CD1c-positive myeloid dendritic cell (primary cell): ENCODE measurements around the gene ACBD7.

Source experiments
- DNase-seq: peaks from one replicate; pipeline ENCODE4 v3.0.0-alpha.2; 2016; ENCODE audit errors: extremely low spot score

The ACBD7 gene

DNA sequence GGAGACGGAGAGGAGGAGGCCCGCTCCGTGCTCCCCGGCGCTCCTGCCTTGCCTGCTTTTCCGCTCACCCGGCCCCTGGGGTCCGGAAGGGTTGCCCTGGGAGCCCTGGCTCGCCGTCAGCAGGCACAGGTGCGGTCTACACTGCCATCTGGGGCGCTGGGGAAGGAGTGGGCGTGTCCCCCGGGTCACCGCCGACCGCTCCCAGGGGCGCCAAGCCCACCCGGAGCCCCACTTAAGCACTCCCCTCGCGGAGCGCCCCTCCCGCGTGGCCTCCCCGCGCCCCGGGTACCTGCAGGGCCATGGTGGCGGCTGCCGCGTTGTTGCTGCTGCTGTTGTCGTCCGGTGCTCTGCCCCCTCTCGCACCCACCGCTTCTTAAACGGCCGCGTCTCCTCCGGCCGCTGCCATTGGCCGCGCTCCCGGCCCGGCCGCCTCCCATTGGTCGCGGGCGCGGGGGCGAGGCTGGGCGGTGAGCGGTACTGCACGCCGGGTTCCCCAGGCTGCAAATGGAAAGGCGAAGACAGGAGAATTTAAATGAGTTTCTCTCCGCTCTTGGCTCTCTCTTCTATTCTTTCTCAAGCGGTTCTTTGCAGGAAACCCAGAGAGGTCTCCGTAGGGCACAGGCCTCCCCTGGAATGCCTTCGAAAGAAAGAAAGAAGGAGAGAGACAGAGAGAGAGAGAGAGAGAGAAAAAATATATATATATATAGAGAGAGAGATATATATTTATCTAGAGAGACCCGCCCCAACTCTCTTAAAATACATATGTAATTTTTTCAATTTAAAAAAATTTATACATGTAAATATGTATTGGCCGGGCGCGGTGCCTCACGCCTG is at the start of gene ACBD7:
Gene ACBD7, minus strand, starts transcription at position 349 of the 834 bp plus-strand sequence. Its CDS starts 48 bp downstream, at position 301.
- DNase-seq, result peak; percentile 84

DNA sequence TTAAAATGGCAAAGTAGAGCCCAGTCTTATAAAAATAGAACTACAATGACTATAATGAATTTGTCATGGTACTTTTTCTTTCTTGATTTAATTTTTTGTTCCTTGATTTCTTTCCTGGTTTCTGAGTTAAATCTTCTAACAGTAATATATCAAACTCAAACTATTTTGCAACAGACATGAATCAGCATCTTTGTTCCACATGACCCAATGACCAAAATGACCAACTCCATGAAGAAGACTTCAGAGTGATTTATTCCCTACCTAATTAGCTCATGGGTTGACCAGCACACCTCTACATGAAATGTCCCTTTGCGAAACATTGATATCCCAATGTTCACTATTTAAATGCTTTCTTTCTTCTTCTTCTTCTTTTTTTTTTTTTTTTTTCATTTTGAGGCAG is 49.1 kb upstream of the ACBD7 start:
- DNase-seq, result no peak

DNA sequence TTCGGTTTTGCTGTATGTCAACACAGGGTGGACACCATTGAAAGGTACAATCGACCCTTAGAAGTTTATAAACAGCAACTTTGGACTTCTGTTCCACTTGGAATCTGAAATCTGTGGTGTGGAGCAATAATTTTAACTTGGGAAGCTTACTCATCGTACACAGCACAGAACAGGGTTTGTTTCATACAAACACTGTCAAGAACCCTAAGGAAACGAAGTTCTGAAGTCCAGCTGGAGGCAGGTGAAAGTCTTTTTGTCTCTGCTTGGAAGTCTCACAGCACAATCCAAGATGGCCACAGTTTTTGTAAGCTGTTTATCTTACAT is 48.4 kb upstream of the ACBD7 start:
- DNase-seq, result no peak

DNA sequence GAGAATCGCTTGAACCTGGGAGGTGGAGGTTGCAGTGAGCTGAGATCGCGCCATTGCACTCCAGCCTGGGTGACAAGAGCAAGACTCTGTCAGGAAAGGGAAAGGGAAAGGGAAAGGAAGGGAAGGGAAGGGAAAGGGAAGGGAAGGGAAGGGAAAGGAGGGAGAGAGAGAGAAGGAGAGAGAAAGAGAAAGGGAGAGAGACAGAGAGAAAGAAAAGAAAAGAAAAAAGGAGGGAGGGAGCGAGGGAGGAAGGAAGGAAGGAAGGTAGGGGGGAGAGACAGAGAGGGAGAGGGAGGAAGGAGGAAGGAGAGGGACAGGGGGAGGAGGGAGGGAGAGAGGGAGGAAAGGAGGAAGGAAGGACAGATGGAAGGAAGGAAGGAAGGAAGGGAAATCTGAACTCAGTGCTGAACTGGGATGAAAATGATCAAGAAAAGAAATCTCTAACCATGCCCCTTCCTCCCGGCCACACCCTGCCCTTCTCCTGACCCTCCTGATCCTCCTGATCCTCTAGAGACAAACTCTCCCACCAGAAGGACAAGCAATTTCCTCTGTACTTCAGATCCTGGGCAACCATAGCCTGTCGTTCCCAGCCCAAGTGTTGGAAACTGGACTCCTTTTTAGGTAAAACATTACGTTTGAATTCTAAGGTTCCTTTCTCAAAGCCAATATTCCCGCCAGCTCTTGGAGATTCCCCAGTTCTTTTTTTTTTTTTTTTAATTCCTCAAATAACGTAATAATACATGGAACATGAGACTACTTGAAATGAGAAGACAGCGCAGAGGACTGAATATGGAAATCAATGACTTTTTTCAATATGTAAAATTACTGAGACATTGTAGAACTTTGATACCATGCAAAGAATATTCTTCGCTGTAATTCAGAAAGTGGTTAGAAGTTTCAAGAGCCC is 47.8 kb upstream of the ACBD7 start:
- no peak for DNase-seq

DNA sequence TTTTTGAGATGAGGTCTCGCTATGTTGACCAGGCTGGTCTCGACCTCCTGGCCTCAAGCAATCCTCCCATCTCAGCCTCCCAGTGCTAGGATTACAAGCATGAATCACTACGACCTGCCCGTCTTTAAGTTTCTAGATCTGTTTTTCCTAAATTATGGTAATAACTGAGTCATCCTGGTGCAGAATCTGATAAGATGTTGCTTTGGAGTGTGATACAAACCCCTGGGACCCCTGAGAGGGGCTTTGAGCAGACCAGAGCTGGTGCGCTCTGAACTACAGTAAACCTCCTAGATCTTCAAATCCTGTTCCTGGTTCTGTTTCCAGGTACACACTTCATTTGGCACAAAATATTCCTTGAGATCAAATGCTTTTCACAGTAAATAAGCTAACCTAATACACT is 42.8 kb upstream of the ACBD7 start:
- DNase-seq, result no peak

DNA sequence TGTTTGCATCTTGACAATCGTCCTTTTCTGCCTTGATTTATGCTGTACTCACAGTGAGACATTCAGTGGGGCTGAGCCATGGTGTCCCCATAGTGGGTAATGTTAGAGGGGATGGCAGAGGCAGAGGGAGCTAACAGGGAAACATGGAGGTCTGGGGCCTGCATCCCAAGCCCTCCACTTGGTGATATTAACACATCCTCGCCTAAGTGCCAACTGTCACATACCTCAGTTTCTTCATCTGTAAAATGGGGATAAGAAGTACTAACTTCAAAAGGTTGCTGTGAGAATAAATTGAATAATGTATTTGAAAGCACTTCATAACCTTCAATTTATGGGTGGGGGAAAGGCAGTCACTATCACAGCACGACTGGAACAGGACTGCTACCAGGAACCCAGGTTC is 36.3 kb upstream of the ACBD7 start:
- no peak for DNase-seq

DNA sequence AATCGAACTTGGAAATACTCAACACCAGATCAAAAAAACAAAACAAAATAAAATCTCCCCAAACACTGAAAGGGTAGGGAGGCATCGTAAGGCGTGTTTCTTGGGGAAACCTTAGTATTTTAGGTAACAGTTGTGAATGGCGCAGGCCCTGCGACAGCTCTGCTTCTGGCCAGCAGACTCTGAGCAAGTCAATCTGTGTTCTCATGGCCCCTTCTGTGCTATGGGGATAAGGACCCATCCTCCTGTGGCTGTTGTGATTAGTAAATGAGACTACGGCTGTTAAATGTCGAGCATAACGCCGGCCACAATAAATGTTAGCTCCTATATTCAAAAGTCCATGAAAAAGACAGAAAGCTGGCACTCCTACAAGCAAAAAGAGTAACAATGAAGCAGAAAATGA is 35.6 kb upstream of the ACBD7 start:
- DNase-seq, result no peak

DNA sequence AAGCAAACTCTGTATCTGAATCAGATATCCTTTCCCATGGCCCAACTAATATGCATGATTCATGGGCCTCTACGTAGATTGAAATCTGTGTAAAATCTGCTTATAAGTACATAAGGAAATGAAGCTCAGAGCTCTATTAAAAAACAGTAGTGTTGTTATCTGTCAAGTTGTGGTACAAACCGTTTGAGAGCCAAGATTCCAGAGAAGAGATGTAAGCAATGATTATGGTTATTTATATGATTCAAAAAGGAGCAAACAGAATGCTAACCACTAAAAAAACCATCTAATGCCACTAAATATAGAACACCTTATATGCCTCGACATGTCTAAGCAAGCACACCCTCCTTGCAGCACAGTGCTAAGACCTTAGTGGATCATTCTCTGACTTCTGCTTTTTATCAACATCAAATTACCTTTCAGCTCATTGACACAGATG is 35.2 kb upstream of the ACBD7 start:
- no peak for DNase-seq

DNA sequence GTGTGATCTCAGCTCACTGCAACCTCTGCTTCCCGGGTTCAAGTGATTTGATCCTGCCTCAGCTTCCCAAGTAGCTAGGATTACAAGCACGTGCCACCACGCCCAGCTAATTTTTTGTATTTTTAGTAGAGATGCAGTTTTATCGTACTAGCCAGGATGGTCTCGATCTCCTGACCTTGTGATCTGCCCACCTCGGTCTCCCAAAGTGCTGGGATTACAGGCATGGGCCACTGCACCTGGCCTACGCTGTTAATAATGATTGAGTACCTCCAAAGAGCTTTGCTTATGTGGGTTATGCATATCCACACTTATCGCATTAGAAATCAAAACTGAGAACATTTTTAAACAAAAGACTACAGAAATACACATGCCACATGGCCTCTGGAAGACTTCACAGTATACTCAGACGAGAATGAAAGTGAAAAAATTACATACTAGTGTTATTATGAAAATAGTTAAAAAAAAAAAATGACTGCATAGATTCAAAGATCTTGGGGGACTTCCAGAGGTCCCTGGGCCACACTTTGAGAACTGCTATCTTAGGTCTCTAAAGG is 34.0 kb upstream of the ACBD7 start:
- DNase-seq, result no peak

DNA sequence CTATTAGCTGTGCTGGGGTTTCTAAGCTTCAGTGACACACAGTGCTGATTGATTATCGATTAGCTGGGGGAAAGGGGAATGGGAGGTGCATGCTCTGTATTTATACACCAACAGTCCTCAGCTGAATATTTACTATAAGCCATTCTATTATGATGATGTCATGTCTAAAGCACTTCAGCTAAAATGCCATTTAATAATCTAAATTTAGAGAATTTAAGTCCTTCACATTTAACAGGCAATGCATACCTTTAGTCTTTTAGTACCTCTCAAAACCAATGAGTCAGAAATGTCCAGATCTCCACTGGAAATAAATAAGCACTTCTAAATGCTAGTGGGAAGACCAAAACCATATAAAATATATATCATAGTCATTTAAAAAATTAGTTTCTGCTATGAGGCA is 33.1 kb upstream of the ACBD7 start:
- DNase-seq, result no peak

DNA sequence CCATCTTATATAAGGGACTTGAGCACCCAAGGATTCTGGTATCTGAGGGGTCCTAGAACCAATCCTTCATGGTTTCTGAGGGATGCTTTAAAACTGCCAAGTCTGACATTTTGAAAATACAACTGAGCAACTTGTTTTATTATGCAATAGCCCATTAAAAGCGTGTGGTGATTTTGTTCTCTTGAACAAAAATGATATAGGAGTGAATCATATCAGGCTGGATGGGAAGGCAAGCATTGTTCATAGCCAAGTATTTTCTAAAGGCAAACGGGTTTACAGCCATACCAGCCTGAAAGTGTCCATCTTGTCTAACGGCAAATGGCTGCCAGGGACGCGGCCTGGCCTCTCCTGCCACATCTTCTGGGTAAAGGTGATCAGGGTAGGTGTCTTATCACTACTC is 31.9 kb upstream of the ACBD7 start:
- no peak for DNase-seq

DNA sequence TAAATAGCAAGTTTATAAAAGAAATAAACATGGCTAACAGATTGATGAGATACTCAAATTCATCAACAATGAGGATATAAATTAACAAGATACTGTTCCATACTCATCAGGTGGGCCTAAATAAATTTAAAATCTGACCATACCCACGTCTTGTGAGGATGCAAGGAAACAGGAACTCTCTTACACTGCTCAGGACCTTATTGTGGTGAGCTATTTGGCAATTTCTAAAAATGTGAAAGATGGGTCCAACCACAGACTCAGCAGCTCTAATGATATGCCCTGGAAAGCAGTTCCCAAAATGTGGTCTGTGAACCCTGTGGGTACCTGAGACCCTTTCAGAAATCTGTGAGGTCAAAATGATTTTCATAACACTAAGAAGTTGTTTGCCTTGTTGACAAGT is 30.0 kb upstream of the ACBD7 start:
- DNase-seq, result no peak

DNA sequence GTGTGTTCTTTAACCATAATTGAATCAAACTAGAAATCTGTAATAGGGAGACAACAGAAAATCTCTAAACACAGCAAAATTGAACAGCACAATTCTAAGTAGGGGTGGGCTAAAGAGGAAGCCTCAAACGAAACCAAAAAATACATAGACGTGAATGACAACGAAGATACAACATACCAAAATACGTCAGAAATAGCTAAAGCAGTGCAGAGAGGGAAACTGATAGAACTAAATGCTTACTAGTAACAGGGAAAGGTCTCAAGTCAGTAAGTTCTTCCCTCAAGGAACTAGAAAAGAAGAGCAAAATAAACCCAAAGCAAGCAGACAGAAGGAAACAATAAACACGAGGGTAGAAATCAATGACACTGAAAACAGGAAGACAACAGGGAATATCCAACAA is 27.6 kb upstream of the ACBD7 start:
- no peak for DNase-seq

DNA sequence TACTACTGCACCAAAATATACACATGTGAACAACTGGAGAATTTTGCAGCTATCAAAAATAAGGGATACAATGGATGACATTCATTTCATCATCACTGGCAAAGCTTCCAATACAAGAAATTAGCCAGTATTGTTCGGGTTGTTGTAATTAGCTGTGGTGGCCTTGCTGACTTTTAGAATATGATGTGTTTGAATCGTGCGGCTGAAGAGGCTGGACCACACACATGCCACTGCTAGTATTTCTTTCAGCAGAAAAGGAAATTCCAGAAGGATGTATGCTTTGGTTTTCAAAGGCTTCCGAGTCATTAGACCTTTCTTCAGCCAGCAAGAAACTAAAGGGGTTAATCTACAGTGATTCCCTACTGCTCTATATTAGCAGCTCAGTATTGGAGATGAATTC is 25.2 kb upstream of the ACBD7 start:
- no peak for DNase-seq

DNA sequence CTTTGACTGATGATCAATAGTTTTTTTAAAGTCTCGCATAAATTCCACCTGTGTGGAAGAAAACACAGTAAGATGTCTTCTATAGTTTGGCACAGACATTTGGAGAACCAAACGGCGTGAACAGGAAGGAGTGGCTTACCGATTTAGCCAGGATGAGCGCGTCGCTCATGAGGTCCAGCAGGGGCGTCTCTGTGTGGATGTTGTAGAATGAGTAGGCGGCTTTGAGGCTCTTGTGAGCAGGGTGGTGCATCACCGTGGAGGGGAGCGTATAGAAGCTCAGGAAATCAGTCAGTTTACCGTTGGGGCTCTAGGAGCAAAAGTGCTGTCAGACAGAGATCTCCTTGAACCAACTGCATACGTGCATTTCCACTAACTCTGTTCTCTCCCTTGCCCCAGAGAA is 24.1 kb upstream of the ACBD7 start:
- no peak for DNase-seq

DNA sequence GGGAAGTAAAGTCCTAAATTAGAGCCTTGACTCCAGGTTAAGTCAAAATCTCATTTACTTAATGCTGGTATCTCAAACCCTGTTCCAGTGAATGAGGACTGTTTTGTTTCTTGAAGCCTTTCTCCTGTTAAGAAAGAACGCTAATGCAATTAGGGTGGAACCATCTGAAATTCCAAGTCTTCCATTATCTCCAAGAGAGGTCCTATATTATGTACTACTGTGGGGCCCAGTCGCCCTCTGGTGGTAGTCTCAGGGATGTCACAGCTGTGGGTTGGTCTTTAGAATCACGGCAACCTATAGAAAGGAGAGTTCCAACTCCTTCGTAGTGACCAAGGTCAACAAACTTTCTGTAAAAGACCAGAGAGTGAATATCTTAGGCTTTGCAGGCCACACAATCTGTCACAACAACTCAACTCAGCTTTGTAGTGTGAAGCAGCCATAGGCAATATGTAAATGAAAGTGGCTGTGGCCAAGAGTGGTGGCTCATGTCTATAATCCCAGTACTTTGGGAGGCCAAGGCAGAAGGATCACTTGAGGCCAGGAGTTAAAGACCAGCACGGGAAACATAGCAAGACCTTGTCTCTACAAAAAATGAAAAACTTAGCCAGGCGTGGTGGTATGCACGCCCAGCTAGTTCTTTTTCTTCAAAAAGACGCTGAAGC is 17.9 kb upstream of the ACBD7 start:
- peak; percentile 78 for DNase-seq

DNA sequence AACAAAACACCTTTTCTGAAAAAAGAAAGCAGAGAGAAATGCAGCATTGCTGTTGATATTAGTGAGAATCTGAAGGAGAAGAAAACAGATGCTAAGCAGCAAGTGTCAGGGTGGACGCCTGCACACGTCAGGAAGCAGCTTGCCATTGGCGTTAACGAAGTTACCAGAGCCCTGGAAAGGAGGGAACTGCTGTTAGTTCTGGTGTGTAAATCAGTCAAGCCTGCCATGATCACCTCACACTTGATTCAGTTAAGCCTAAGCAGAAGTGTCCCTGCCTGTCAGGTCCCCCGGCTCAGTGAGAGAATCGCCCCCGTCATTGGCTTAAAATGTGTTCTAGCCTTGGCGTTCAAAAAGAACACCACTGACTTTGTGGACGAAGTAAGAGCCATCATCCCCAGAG is 14.9 kb upstream of the ACBD7 start:
- DNase-seq, result no peak

DNA sequence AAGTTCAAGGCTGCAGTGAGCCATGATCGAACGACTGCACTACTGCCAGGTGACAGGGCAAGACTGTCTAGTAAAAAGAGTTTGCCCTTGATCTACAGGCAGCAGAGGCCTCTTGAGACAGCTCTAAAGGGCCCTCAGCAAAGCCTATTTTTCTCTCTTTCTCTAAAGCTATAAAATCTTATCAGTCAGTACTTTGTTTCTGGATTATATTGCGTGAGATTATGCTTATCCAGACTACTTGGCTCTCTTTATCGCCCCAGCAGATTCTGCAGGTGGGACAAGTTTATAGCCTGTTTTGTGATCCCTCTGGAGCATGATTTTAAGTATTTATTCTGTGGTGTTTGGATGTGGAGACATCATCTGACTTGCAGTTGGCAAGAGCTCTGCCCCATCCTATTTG is 11.3 kb upstream of the ACBD7 start:
- no peak for DNase-seq

DNA sequence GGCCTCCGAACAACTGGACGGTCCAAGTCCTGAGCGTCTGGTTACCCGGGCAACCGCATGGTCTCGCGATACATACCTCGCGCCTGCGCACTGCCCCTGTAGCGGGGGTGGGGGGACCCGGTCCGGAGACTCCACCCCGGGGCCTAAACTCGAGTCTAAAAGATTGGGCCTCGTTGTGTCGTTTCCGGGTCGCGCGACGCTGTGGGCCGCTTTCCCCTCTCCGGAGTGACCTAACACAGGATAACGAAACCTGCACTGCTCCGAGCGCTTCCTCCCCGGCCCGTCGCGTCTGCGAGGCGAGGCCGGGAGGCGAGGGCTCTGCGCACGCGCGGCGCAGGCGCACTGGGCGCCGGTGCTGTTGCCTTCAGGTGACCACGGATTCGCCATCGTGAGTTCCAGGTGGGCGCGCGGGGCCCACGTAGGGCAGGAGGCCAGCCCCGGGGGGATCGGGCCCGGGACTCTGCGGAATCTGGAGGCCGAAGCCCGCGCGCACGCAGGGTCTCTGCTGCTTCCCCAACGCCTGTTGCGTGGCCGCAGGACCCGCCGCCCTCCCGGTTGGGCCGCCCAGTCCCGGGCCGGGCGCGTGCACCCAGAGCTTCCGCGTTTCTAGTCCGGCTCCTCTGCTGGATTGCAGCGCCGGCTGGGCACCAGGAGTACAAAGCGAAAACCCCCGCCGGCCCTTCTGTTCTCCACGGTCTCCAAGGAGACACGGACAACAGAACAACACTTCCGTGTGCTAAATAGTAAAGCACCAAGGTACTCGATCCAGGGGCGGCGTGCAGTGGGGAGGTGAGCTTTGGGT is 8.6 kb upstream of the ACBD7 start, which contains the start of gene RPP38:
Gene RPP38, plus strand, starts transcription at position 345 of the 802 bp plus-strand sequence. CDS start 5,960 bp downstream, outside the sequence.
- DNase-seq, result peak; percentile 97

DNA sequence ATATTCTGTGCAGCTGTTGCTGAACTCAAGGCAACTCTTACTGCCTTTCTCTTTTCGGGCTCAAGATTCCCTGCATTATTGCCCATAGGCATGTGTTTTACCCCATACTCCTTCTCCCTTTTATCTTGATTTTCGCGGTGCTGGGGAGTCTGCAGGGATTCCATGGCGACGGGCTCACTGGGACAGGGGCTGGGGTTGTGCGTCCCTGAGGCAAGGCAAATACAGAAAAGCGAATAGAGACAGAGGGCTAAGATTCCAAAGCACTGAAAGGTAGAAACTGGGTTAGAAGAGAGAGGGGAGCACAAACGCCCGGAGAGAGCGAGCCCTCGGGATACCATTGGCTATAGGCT is 8.1 kb upstream of the ACBD7 start:
- DNase-seq, result peak; percentile 5

DNA sequence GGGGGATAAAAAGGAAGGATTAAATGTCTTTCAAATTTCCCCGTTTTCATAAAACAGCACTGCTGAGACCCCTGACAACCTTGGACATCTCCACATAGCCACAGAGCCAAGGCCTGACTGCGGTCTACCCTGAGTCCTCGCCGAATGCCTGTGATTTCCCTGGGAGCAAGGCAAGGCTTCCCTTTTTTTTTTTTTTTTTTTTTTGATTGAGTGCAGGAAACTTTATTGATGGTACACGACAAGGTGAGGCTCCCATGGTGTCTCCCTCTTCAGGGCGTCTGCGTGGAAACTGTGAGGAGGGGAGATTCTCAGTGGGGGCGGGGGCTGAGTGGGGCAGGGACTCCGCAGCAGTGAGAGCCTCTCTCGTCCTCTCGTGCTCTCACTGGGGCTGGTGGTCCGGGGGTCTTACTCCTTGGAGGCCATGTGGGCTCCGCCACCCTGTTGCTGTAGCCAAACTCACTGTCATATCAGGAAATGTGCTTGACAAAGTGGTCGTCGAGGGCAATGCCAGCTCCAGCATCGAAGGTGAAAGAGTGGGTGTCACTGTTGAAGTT is 4.4 kb upstream of the ACBD7 start:
- DNase-seq, result no peak
